HCT116 (cell line): ENCODE results near the gene NRCAM.

ENCODE experiments used
- CEBPB ChIP-seq: IDR thresholded peaks from 2 replicates; pipeline ENCODE4 v1.6.1; 2012; ENCODE audit warnings: low read depth
- EZH2phosphoT487 ChIP-seq: fragments of 200-600 bp; IDR thresholded peaks from 2 replicates; pipeline ENCODE4 v1.6.1; 2018; ENCODE audit warnings: antibody characterized with exemption, borderline replicate concordance
- POLR2A ChIP-seq: IDR thresholded peaks from 2 replicates; pipeline ENCODE4 v1.7.0; 2011; ENCODE audit warnings: borderline replicate concordance; ENCODE audit not compliant: insufficient read depth, insufficient read length; ENCODE audit errors: extremely low read depth
- POLR2AphosphoS5 ChIP-seq: IDR thresholded peaks from 2 replicates; pipeline ENCODE4 v1.6.1; 2011; ENCODE audit warnings: mild to moderate bottlenecking, low read depth, low read length, moderate library complexity
- REST ChIP-seq: IDR thresholded peaks from 2 replicates; pipeline ENCODE4 v1.6.1; 2012; ENCODE audit warnings: low read depth
- TF ChIP-seq, protein P1 (sequence below), 3 experiments: fragments of 200-600 bp in 1 of 3; sonication (generic) in 1 of 3; IDR thresholded peaks in 2 of 3; conservative IDR thresholded peaks in 1 of 3; 2 replicates each; pipeline ENCODE4 v1.5.1; 2012 to 2017; ENCODE audit warnings: low read depth in 2 of 3, low read length in 2 of 3, antibody characterized with exemption in 1 of 3, borderline replicate concordance in 1 of 3, control low read depth in 1 of 3, mild to moderate bottlenecking in 1 of 3, mixed read lengths in 1 of 3, mixed run types in 1 of 3, moderate library complexity in 1 of 3; ENCODE audit not compliant: insufficient read depth in 1 of 3

GRCh38 chr7:108266491-108266890 lies 189.7 kb downstream of the NRCAM start:
- TF ChIP-seq, protein P1, sequence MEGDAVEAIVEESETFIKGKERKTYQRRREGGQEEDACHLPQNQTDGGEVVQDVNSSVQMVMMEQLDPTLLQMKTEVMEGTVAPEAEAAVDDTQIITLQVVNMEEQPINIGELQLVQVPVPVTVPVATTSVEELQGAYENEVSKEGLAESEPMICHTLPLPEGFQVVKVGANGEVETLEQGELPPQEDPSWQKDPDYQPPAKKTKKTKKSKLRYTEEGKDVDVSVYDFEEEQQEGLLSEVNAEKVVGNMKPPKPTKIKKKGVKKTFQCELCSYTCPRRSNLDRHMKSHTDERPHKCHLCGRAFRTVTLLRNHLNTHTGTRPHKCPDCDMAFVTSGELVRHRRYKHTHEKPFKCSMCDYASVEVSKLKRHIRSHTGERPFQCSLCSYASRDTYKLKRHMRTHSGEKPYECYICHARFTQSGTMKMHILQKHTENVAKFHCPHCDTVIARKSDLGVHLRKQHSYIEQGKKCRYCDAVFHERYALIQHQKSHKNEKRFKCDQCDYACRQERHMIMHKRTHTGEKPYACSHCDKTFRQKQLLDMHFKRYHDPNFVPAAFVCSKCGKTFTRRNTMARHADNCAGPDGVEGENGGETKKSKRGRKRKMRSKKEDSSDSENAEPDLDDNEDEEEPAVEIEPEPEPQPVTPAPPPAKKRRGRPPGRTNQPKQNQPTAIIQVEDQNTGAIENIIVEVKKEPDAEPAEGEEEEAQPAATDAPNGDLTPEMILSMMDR (IDR thresholded peaks at IDR 0.05 in 2 of 3, conservative IDR thresholded peaks at IDR 0.05 in 1 of 3; ENCODE audit: borderline replicate concordance in 1 of 3, insufficient read depth in 1 of 3, low read depth in 2 of 3, low read length in 2 of 3), result no peak
- no peak for TF ChIP-seq CEBPB
- no peak for TF ChIP-seq EZH2phosphoT487
- TF ChIP-seq POLR2AphosphoS5, result no peak
- TF ChIP-seq REST, result no peak
- TF ChIP-seq POLR2A, result no peak
